NCI-H345 (cell line): ENCODE data around the gene PIP4P1.
"Not testable (repeated sequence)": the region's sequence is repeated elsewhere in the genome, so short reads cannot be mapped to it uniquely, and the experiment has no call there.

ENCODE experiments used
- DNase-seq: peaks from one replicate; lab custom pipeline; 2025; lab: John Stamatoyannopoulos, UW

PIP4P1 gene

DNA sequence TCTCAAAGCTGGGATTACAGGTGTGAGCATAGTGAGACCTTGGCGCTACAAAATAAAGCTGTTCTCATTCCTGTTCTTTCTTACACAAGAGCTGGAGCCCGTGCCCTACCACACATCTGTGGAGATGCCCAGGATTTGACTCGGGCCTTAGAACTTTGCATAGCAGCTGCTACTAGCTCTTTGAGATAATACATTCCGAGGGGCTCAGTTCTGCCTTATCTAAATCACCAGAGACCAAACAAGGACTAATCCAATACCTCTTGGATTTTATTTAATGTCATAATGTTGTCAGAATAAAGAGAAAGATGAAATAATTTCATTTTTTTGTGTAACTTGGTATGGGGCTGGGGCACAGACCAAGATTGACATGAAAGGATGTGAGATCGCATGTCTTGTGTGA lies 15.5 kb upstream of the PIP4P1 start:
- DNase-seq: no peak

DNA sequence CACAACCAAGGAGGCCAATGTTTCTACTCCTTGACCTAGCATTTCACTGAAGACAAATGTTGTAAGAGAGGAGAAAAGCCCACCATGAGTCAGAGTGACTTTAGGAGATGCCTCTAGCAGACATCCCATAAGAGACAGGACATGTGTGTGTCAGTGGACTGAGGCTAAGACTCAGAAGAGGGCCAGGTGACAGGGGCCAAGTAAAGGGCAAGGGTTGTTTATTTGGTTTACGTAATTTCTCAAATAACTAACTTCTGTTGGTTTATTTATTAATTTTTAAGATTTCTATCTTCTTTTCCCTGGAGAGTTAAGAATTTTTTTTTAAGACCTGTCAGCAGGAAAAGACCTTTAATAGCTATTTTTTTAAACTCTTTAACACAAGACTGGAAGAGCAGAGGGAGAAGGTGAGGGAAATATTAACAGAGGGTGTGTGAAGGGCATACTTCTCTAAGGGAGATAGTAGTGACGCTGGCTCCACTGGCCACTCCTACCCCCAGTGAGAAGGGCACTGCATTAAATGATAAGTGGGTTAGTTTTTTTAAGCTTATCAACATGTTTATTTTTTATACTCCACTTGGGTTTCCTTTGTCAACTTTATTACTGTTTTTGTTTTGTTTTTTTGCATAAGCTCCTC lies 11.4 kb upstream of the PIP4P1 start:
- no peak for DNase-seq

DNA sequence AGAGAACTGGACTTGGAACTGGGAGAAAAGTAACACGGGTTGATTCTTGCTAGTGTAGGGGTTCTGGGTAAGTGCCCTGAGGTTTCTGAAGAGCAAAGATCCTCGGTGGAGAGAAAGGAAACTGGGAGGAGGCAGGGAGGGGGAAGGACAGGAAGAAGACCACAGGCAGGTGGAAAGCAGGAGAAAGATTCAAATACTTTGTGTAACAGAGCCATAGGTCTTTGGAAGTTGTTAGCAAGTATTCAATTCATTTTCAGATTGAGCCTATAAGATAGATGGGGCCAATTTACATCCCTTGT lies 9.3 kb upstream of the PIP4P1 start:
- no peak for DNase-seq

DNA sequence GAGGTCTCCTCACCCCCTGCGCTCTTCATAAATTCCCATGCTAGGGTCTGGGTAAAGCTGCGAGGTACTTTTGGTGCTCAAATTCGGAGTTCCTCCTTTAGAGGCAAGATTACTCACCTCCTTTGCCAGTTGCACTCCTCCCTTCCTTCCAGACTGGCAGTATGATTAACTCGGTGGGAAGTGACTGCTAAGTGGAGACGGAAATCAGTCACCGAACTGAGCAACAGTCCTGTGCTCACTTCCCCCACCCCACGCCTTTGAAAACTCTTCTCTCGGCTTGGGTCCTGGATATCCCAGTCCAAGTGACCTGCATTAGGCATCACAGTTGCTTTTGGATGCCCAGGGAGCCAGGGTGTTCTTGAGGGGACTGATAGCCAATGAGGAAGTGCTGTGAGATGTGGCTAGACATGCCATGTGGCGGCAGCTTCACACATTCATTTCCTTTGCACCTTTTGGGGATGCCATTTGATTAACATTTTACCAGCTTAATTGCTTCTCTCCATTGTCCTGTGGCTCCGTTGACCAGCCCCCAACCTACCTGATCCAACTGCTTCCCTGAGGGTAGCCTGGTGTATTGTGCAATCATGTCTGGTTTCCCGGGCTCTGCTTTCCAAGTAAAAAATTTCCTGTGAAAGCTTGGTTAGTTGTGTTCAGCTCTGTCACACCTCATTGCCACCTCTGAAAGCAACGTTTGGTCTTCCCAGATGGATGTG lies 8.8 kb upstream of the PIP4P1 start:
- DNase-seq: peak; percentile 41

DNA sequence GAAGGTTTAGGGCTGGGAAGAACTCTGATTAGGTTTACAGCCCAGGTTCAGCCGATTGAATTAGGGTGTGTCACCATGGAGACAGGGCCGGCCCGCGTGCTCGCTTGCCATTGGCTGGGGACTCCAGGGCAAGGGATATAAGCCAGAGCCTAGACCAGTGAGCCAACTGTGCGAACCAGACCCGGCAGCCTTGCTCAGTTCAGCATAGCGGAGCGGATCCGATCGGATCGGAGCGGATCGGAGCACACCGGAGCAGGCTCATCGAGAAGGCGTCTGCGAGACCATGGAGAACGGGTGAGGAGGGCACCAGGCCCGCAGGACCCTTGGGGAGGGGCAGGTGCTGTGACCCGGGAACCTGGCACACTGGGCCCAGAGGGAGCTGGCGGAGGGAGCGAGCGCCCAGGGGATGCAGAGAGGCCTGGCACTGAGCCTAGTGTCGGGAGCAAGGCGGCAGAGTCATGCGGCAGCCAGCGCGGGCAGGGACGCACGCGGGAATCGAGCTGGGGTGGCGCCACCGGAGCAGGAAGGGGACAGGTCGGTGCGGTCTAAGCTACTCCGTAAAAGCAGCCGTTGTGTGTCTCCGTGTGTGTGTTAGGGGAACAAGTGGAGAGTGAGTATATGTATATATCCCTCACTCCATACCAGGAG lies 8.1 kb upstream of the PIP4P1 start, which contains the start of gene PNP:
Gene PNP (plus strand): TSS at position 165 of the 648 bp plus-strand sequence. CDS start 119 bp downstream, at position 284.
- peak; percentile 92 for DNase-seq

DNA sequence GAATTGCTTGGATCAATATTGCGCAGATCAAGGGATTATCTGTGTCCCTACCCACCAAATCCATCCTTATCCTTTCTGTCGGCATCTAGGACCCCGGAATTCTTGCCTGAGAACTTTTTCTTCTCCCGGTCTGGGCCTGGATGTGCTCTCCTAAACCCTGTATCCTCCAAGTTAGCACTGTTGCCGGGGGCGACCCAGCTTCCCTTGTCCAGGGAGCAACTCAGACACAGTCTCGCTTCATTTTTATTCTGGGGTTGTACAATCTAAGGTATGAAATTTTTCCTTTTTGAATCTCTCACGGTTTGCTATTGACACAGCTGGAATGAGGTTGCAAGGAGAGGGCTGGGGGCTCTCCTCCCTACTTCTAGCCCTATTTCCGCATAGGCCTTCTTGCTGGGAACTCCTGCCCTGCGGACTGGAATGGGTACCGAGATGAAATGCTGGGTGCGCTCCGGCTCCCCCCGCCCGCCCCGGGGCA lies 7.6 kb upstream of the PIP4P1 start:
- DNase-seq: peak; percentile 59

DNA sequence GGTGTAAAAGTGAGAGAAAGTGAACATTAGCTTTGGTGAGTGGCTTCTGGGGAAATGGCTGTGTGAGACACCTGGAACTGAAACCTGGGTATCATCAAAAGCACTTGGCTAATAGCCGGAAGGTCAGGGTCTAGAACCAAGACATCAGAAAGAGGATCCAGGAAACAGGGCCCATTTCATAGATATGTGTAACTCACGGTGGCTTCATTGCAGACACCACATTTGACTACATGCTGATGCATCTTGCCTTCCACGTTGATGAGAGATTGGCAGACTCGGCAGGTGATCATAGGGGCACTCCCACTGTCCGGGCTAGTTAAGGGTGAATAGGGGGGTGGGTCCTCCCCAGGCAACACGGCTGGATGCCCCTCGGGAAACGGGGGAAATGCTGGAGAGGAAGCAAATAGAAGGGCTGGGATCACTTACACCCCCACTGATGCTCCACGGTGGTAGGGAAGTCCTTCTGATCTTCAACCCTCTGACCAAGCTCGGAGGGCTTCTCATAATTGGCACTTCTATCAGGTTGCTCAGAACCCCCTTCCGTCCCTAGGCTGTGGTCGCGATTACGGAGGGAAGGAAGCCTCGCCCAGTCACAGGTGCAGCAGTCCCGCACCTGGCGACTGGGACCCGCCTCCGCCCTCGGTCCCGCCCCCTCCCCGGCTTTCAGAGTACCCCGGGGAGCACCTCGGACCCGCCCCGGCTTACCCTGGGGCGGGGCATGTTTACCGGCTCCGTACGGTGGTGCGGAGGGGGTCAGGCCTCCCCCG lies 593 bp downstream of the PIP4P1 start:
- DNase-seq: peak; percentile 72

GRCh38 chr14:20458031-20458789 lies 3.0 kb downstream of the PIP4P1 start:
- no peak for DNase-seq

DNA sequence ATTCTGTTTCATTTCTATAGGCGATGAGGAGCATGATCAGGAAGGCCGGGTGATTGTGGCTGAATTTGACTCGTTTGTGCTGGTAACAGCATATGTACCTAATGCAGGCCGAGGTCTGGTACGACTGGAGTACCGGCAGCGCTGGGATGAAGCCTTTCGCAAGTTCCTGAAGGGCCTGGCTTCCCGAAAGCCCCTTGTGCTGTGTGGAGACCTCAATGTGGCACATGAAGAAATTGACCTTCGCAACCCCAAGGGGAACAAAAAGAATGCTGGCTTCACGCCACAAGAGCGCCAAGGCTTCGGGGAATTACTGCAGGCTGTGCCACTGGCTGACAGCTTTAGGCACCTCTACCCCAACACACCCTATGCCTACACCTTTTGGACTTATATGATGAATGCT lies 4.3 kb downstream of the PIP4P1 start:
- no peak for DNase-seq

- peak; percentile 77 for DNase-seq
Observed at GRCh38 chr14:20455355-20456300, 5.6 kb downstream of the PIP4P1 start.

DNA sequence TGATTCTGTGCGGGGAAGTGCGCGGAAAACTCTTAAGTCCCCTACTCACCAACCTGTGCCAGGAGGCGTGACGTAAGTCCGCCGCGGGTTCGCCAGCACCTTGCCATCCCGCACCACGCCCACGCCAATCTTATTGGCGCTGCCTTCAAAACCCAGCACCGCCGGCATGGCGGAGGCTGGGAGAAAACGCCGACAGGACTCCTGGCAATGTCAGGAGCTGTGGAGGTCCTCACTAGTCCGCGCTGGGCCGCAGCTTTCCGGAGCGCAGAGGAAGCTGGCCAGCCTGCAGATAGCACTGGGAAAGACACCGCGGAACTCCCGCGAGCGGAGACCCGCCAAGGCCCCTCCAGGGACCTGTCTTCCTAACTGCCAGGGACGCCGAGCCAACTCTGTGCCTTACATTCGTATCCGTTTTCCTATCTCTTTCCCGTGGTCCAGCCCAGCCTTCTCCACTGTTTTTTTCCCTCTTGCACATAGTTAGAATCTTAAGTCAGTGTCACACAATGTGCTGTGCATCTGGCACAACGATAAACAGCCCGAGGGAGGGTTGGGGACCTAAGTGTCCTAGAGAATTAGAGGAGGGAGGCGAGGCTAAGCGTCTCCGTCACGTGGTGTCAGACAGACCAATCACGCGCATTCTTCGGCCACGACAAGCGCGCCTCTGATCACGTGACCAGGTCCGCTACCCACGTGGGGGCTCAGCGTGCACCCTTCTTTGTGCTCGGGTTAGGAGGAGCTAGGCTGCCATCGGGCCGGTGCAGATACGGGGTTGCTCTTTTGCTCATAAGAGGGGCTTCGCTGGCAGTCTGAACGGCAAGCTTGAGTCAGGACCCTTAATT lies 6.5 kb downstream of the PIP4P1 start, which contains the start of the genes APEX1 and OSGEP:
Gene APEX1 (plus strand): TSS at position 711 of the 839 bp plus-strand sequence. CDS start 420 bp downstream, outside the sequence.
Gene OSGEP (minus strand): TSS at position 297 of the 839 bp plus-strand sequence. CDS start 129 bp downstream, at position 168.
- DNase-seq: peak; percentile 99

DNA sequence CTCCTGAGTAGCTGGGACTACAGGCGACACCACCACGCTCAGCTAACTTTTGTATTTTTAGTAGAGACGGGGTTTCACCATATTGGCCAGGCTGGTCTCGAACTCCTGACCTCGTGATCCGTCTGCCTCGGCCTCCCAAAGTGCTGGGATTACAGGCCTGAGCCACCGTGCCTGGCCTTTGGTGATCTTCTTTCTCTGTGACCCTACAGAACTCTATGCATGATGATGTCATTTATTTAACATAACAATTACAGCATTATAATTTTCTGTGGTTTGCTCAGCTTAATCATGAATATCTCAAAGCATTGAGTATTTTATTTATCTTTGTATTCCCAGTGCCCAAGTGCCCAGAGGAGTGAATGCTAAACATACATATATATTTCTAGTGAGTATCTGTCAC lies 8.4 kb downstream of the PIP4P1 start:
- DNase-seq: not testable (repeated sequence)

- no peak for DNase-seq
Observed at GRCh38 chr14:20446889-20447288, 14.3 kb downstream of the PIP4P1 start.

GRCh38 chr14:20443650-20444049 lies 17.6 kb downstream of the PIP4P1 start:
- DNase-seq: not testable (repeated sequence)

DNA sequence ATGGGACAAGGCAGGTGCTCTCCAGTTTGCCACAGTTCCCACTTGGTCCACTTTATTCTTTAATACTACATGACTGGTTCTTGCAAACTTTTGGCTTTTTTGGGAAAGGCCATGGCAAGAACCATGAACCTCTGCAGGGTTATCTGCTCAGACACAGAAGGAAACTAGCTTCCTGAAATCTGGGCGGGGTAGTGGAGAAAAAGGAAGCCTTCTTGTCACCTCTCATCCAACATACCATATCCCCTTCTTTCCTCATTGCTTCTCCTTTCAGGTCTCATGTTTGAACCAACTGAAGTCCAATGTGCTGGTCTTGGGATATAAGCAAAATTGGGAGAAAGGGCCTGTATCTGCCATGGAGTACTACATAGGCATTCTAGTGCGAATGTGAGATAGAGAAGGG lies 19.8 kb downstream of the PIP4P1 start:
- DNase-seq: no peak

DNA sequence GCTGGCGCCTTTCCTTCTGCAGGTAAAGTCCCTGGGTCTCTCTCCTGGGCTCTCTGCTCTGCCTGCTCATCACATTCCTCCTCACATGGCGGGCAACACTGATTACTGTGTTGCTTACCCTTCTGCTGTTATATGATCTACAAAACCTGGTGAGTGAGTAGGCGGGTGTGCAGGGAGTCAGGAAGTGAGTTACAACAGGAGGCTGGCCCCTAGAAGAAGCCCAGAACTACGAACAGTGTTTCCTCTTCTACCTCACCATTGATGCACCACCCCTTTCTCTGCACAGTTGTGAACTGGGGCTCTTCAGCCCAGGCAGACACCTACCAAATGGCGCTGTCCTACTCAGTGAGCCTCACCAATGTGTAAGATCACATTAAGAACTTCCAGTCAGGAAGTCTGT lies 20.4 kb downstream of the PIP4P1 start:
- no peak for DNase-seq

GRCh38 chr14:20440465-20440864 lies 20.8 kb downstream of the PIP4P1 start:
- DNase-seq: no peak

- no peak for DNase-seq
Observed at GRCh38 chr14:20438664-20439063, 22.6 kb downstream of the PIP4P1 start.

GRCh38 chr14:20436363-20436755 lies 24.9 kb downstream of the PIP4P1 start:
- DNase-seq: no peak
